Activated CD4-positive, alpha-beta T cell treated with anti-CD3 and anti-CD28 coated beads for 1 hour (primary cell): Measurements from ENCODE around the gene SAAL1.
"Not testable (repeated sequence)": the region's sequence is repeated elsewhere in the genome, so short reads cannot be mapped to it uniquely, and the experiment has no call there.

Experiments used
- DNase-seq: peaks from one replicate; pipeline ENCODE4 v3.0.0-alpha.2; 2020

Gene SAAL1, protein sequence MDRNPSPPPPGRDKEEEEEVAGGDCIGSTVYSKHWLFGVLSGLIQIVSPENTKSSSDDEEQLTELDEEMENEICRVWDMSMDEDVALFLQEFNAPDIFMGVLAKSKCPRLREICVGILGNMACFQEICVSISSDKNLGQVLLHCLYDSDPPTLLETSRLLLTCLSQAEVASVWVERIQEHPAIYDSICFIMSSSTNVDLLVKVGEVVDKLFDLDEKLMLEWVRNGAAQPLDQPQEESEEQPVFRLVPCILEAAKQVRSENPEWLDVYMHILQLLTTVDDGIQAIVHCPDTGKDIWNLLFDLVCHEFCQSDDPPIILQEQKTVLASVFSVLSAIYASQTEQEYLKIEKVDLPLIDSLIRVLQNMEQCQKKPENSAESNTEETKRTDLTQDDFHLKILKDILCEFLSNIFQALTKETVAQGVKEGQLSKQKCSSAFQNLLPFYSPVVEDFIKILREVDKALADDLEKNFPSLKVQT

DNA sequence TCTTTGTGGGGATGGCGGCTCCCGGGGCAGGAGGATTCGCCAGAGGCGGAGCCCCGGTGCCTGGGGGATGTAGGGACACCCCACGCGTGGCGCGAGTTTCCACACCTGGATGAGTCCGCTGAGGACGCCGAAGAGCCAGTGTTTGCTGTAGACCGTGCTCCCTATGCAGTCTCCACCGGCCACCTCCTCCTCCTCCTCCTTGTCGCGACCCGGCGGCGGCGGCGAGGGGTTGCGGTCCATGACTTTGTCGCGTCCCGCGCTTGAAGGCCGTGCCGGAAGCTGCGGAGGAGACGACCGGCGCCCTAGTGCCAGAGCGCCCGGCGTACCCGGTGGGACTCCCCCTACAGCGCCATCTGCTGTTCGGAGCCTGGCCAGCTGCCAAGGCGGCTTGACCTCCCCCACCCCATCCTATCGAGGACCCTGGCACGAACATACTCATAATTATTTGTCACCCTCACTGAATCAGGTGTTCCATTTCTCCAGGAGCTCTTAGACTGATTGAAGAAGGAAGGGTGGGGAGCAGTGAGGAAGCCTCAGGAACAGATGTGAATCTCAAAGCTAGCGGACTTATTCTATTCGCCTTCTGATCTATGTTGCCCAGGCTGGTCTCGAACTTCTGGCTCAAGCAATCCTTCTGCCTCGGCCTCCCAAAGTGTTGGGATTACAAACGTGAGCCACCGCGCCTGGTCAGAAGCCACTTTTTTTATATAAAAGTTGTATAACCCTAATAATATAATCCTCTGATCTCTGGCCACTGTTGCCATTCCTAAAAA is at the start of gene SAAL1:
TSS of gene SAAL1 (minus strand) at position 281 of the 773 bp plus-strand sequence. CDS start at position 240, 41 bp downstream.
- peak; percentile 84 for DNase-seq

DNA sequence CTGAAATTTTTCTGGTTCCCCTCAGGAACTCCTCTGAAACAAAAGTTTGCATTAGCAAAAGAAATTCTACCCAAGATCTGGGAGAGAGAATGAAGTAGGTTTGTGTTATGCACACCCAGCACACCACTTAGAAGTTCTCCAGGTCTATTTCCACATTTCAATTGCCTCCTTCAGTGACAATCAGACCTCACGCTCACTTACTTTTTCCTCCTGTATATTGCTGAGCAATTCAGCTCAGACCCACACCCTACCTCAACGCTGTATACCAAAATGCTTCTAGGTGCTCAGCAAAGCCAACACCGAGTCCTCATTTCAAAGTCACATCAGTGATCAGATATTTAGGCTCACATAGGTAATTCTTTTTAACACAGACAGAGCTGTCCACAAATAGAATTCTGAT is 45.7 kb upstream of the SAAL1 start:
- DNase-seq = no peak

DNA sequence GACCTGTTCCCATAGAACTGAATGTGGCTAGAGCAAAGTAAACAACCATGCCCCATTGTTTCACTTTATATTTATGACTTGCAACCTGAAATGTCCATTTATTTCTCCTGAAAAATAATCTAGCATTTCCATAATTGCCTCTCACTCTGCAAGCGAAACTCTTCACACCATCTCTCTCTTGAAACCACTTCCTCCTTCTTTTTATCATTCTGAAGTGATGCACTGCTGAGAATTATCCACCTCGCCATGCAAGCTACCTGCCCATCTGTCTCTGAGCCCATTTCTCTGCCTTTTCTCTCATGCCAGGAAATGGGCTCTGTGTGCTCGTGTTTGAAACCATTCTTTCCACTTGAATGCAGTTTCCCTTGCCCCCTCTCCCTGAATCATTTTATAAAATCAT is 40.0 kb upstream of the SAAL1 start:
- DNase-seq = no peak

DNA sequence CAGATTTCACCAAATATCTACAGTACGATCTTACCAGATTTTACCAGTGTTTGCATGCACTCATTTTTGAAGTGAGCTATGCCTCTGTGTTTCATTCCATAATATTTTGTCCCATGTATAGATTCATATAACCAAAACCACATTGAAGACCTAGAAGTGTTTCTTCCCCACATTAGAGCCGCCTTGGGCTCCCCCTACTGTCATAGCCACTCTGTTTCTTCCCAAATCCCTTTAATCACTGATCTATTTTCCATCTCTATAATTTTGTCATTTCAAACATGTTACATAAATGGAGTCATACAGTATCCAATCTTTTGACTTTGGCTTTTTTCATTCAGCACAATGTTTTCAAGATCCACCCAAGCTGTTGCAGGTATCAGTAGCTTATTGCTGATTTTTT is 39.1 kb upstream of the SAAL1 start:
- no peak for DNase-seq

DNA sequence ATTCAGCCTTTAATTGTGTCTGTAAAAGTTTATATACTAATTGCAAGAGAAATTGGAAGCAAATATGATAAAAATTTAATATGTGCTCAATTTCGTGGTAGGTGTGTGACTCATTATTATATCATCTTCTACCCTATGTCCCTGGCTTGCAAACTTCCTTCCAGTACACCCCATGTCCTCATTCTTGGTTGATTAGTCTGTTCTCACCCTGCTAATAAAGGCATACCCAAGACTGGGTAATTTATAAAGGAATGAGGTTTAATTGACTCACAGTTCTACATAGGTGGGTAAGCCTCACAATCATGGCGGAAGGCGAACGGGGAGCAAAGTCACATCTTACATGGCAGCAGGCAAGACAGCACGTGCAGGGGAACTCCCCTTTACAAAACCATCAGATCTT is 38.4 kb upstream of the SAAL1 start:
- DNase-seq = no peak

DNA sequence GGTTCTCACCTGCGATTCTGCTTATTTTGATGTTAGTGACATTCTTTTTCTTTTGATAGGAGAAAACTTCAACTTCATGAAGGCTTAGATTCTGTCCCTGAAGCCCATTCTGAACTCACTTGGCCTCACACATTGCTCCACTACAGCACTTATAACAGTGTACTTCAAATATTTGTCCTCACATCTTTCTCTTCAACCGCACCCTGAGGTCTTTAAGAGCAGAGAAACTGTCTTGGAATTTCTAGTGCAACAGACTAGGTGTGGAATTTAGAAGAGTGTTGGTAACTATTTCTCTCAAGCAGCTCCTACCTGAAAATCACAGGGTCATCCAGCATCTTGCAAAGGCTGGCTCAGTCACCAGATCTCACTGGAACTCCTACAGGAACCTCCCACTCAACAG is 34.3 kb upstream of the SAAL1 start:
- no peak for DNase-seq

DNA sequence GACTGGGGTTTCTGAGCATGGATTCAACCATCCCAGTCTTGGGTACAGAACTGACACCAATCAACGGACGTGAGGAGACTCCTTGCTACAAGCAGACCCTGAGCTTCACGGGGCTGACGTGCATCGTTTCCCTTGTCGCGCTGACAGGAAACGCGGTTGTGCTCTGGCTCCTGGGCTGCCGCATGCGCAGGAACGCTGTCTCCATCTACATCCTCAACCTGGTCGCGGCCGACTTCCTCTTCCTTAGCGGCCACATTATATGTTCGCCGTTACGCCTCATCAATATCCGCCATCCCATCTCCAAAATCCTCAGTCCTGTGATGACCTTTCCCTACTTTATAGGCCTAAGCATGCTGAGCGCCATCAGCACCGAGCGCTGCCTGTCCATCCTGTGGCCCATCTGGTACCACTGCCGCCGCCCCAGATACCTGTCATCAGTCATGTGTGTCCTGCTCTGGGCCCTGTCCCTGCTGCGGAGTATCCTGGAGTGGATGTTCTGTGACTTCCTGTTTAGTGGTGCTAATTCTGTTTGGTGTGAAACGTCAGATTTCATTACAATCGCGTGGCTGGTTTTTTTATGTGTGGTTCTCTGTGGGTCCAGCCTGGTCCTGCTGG is 31.4 kb upstream of the SAAL1 start:
- no peak for DNase-seq

DNA sequence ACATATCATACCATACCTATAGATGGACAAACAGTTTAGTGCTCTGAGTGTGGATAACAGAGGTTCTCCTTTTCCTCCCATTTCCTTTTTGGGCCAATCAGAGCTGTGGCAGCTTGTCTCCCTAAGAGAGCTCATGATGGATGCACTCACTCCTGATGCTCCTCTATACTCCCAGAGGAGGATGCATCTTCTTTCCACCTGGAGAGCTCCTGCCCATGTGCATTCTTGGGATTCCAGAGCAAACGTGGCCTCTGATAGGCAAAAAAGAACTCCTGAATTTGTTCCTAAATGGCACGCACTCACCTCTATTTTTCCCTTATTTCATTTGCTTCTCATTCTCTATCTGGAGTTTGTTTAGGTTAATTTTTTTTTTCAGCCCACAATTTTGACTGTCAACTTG is 29.4 kb upstream of the SAAL1 start:
- no peak for DNase-seq

DNA sequence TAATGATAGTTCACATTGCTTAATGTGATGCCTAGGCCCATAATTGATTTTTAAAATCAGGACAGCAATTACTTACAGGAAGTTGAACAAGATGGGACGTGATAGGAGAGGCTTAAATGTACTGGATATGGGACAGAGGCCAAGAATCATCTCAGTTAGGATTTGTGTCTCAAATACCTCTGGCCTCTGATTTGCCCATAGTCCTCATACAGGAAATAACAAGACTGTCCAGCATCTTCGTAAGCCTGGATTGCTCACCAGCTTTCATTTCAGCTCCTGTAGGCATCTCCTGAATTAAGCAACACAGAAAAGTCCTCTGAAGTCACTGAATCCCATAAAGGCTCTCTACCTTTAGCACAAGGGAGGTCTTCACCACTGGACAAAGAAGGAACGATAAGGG is 26.5 kb upstream of the SAAL1 start, which contains the start of gene MRGPRX3:
TSS of gene MRGPRX3 (plus strand) at position 231 of the 400 bp plus-strand sequence. CDS start 4,632 bp downstream, outside the sequence.
- DNase-seq = no peak

DNA sequence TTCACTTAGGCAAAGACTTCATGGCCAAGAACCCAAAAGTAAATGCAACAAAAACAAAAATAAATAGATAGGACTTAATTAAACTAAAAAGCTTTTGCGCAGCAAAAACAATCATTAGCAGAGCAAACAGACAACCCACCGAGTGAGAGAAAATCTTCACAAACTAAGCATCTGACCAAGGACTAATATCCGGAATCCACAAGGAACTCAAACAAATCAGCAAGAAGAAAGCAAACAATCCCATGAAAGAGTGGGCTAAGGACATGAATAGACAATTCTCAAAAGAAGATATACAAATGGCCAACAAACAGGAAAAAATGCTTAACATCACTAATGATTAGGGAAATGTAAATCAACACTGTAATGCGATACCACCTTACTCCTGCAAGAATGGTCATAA is 25.2 kb upstream of the SAAL1 start:
- DNase-seq = not testable (repeated sequence)

DNA sequence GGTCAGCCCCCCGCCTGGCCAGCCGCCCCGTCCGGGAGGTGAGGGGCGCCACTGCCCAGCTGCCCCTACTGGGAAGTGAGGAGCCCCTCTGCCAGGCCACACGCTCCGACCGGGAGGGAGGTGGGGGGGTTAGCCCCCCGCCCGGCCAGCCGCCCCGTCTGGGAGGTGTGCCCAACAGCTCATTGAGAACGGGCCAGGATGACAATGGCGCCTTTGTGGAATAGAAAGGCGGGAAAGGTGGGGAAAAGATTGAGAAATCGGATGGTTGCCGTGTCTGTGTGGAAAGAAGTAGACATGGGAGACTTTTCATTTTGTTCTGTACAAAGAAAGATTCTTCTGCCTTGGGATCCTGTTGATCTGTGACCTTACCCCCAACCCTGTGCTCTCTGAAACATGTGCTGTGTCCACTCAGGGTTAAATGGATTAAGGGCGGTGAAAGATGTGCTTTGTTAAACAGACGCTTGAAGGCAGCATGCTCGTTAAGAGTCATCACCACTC is 15.5 kb upstream of the SAAL1 start:
- not testable (repeated sequence) for DNase-seq

DNA sequence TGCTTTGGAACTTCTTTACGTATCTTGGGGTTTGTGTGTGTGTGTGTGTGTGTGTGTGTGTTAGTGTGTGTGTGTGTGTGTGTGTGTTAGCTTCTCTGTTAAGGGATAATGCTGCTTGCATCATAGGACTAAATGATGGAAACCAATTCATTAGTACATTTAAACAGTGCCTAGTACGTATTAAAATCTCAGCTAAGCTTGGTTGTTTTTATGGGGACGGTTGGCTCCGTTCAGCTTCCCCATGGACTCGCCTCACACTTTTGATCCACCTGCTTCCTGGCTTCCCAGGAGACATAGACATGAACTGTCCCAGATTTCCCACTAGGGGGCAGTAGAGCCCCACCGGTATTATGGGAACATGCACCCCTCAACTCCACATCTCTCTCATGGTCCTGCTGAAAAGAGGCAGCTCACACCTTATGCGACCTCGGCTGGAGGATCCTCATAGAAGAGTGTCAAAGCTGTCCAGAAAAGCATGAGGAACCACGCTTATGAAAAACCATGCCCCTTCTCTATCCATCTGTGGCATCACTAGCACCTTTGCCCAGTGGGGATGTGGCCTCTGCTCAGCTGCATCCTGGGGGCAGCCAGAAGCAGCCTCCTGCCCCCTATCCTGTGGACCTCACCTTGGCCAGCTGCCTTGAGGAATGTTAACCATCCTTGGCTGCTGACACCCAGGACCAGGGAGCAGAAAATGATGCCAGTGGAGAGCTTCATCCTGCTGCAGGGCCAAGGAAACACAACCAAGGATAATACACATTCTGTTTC is 9.7 kb upstream of the SAAL1 start:
- DNase-seq = peak; percentile 45

DNA sequence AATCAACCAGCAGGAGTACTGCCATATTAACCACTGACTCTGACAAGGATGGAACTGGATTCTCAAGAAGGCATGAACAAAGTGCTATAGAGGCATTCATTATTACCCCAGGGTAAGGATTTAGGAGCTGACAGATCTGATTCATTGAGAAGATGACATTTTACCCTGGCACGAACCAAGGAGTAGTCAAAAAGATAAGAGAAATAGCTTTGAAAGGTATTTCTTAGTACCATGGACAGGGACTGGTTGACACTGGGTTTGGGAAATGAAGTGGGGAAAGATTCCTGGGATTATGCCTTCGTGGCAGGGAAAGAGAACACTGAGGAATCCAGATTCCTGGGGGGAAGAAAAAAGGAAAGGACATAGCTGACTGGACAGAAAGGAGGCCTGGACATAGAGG is 5.1 kb upstream of the SAAL1 start:
- no peak for DNase-seq

DNA sequence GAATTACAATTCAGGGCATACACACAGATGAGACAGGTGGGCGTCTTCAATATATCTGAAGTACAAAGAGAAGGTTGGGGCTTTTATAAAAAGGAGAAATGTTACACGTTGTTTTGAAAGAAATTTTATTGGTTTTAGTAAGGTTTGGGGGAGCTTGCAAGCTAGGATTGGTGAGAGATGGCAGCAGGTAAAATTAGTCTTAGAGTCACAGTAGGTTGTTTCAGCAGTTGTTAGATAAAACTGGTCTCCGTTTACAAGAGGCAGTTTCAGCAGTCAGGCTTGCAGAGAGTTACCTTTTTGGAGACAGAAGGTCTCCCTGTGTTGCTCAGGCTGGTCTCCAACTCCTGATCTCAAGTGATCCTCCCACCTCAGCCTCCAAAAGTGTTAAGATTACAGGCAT is 2.4 kb upstream of the SAAL1 start:
- DNase-seq = no peak

DNA sequence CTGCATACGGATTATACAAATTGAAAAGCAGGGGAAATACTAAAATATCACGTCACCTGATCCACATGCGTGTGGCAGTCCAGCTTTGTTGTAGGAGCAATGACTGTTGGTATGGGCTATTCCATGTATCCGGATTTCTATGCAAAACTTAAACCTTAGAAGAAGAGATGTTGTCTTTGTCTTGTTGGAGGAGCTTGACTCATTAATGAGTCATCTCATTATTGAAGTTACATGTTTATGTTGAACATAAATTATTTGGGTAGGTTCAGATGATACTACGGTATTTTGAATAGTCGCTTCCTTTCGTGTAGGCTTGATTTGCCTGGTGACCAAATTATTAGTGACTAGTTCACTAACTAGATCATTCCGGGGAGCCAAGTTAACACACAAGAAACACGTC is 806 bp upstream of the SAAL1 start:
- DNase-seq = no peak

DNA sequence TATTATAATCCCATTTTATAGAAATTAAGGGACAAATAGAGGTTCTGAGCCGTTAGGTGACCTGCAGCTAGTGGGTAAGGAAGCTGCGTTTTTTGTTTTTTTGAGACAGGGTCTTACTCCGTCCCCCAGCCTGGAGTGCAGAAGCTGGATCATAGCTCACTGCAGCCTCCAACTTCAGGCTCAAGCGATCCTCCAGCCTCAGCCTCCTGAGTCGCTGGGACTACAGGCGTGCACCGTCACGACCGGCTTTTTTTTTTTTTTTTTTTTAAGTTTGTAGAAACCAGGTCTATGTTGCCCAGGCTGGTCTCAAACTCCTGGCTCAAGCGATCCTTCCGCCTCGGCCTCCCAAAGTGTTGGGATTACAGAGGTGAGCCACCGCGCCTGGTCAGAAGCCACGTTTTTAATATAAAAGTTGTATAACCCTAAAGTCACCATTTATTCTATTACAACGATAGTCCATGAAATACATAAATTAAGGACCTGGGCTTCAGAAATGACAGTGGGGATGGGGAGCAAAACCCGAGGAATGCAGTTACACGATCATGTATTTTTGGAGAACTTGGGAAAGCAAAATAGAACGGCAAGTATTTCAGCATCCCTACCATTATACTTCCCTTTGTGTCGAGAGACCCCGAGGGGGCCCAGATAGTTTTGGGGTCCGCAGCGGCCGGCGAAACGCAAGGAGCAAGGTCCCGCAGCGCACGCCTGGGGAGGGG is 638 bp downstream of the SAAL1 start:
- no peak for DNase-seq

DNA sequence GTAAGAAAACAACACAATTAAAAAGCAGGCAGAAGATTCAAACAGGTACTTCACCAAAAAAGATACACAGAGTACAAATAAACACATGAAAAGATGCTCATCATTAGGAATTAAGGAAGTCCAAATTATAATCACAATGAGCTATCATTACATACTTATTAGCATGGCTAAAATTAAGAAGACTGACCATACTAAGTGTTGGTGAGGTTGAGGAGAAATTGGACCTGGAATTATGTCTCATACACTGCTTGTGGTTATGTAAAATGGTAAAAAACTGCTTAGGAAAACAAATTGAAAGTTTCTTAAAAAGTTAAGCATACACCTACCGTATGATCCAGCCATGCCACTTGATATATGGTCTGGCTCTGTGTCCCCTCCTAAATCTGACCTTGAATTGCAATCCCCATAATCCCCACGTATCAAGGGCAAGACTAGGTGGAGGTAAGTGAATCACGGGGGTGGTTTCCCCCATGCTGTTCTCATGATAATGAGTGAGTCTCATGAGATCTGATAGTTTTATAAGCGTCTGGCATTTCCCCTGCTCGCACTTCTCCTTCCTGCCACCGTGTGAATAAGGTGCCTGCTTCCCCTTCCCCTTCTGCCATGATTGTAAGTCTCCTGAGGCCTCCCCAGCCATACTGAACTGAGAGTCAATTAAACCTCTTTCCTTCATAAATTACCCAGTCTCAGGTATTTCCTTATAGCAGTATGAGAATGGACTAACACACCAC is 4.8 kb downstream of the SAAL1 start:
- DNase-seq = no peak

DNA sequence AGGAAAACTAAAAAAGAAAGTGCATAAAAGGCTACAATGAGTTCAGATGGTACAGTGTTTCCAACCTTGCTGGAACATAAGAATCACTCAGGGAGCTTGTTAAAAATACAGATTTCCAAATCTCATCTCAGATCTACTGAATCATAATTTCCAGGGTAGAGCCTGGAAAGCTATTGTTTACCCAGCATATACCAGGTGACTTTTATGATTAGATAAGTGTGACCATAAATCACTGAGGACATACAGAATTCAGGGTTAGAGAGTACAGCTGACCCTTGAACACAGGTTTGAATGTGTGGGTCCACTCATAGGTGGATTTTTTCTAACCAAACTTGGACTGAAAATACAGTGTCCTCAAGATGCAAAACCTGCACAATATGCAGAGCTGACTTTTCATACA is 11.9 kb downstream of the SAAL1 start:
- DNase-seq = no peak

DNA sequence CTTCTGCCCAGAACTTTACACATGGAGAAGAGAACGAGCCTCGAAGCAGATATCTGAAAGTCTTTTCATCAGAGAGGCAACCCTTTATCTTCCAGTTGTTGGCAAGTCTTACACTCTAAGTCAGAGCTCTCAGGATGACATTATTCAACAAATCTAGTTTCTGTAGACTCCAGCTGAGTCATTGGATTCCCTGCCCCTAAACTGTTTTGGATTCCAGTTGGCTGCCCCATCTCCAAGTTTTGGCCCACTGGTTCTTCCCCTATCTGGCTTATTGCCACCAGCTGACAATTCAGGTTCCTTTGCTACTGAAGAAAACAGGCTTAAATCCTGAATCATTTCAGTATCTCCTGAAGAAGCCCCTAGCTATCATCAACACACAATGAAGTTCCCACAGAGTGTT is 14.2 kb downstream of the SAAL1 start:
- no peak for DNase-seq

DNA sequence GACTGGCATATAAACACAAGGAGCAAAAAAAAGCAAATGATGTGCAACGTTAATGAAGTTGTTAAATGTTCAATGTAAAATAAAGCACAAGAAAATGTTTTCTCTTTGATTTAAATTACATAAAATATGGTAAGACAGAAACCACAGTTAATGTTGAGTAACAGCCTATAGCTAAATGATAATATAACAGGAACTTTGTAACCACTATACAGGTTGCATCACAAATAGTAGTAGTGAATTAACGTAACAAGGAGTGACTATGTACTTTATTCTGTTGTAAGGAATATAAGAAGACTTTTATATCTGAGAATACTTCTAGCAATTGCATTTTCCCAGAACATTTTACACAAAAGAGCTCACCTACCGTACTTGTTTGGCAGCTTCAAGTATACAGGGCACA is 16.9 kb downstream of the SAAL1 start:
- DNase-seq = no peak

DNA sequence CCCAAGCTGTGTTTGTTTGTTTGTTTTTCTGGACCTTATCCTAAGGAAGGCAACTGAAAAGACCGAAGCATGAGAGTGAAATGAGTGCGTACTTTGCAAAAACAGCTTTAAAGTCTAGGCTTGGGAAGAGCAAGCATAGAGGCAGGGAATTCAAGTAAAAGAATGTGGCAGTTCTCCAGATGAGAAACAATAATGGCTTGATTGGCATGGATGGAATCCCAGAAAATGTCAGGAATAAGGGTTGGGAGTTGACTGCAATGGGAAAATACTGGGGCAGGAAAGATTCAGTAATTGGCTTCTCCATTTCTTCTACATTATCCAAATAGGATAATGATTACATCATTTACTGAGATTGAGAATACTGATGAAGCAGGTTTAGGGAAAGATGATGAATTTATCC is 17.5 kb downstream of the SAAL1 start:
- DNase-seq = no peak
